D721Med (cell line): Measurements from ENCODE around the gene NACA.
"Not testable (repeated sequence)": the region's sequence is repeated elsewhere in the genome, so short reads cannot be mapped to it uniquely, and the experiment has no call there.

Experiments
- DNase-seq: peaks from one replicate; pipeline ENCODE4 v3.0.0; 2011; ENCODE audit warnings: low spot score; ENCODE audit not compliant: insufficient read length
- FAIRE-seq: peaks from 2 replicates; lab custom pipeline; 2011; peaks lifted over from hg19 to GRCh38; lab: Jason Lieb, UNC
- CTCF ChIP-seq: IDR thresholded peaks from 2 replicates; pipeline ENCODE4 v1.5.1; 2012; ENCODE audit warnings: mild to moderate bottlenecking, control low read depth; ENCODE audit not compliant: insufficient read depth; ENCODE audit errors: missing control alignments

Gene NACA

GRCh38 chr12:56709759-56710376, 15.2 kb downstream of the NACA start:
- no peak for TF ChIP-seq CTCF
- no peak for DNase-seq
- FAIRE-seq, result no peak

GRCh38 chr12:56704522-56704921, 20.6 kb downstream of the NACA start:
- not testable (repeated sequence) for FAIRE-seq, DNase-seq

GRCh38 chr12:56699020-56699661, 26.0 kb downstream of the NACA start:
- no peak for DNase-seq
- no peak for FAIRE-seq
- TF ChIP-seq CTCF, result no peak

GRCh38 chr12:56695327-56696101, 29.6 kb downstream of the NACA start:
- FAIRE-seq (no peak), DNase-seq (no peak)
- no peak for TF ChIP-seq CTCF

- TF ChIP-seq CTCF, result no peak
- DNase-seq (no peak), FAIRE-seq (no peak)
These were observed 30.9 kb downstream of the NACA start for GRCh38 chr12:56694161-56694560.

- FAIRE-seq (no peak), DNase-seq (no peak)
- TF ChIP-seq CTCF, result no peak
These were observed 36.3 kb downstream of the NACA start for GRCh38 chr12:56688846-56689109.

- FAIRE-seq, result no peak
- TF ChIP-seq CTCF, result no peak
- DNase-seq, result peak; percentile 64
These were observed 36.8 kb downstream of the NACA start, which contains the start of gene PTGES3 for GRCh38 chr12:56688129-56688845. TSS of gene PTGES3 (minus strand) at chr12:56688284. CDS start at chr12:56687999, 285 bp downstream.
